NCI-H187 (cell line): ENCODE data around the gene LRRC23.
"Not testable (repeated sequence)": the region's sequence is repeated elsewhere in the genome, so short reads cannot be mapped to it uniquely, and the experiment has no call there.

ENCODE experiments used
- DNase-seq, 2 experiments: peaks; one replicate each; lab custom pipeline; 2025; lab: John Stamatoyannopoulos, UW

LRRC23 gene

GRCh38 chr12:6902448-6902847 is 2.2 kb upstream of the LRRC23 start:
- DNase-seq, result no peak

DNA sequence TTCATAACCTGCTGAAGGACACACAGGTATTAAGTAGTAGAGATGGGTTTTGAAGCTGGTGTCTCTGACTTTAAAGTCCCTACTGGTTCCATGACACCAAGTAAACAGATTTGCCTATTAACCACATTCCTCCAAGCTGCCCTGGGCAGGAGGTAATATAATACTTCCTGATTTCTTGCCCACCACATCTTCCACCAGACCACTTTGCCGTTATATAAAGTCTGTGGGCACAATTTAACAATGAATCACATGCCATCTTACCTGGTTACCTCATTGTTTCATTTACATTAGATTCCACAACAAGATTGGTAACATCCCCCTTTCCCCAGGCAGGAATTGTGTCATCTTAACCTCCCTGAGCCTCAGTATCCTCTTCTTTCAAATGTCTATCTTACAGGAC is 900 bp upstream of the LRRC23 start:
- DNase-seq, result no peak

DNA sequence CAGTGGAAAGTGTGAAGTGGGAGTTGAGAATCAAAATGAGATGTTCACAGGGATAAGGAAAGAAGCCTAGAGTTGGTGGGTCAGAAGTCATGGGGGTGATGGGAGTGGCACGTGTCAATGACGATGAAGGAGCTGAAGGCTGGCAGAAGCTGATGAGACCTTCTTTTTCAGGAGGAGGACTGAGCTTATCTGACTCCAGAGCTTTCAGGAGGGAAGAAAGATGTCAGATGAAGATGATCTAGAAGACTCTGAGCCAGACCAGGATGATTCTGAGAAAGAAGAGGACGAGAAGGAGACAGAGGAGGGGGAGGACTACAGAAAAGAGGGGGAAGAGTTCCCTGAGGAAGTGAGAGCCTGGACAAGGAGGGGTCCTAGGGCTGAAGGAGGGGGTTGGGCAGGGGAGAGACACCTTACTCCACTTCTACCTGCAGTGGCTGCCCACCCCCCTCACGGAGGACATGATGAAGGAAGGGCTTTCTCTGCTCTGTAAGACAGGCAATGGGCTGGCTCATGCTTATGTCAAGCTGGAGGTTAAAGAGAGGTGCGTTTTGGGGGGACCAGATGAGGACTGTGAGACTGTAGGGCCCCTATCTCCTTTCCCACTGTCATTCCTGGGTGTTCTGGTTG is 905 bp downstream of the LRRC23 start:
- no peak for DNase-seq

GRCh38 chr12:6908141-6908540 is 3.5 kb downstream of the LRRC23 start:
- not testable (repeated sequence) for DNase-seq

GRCh38 chr12:6909421-6910145 is 5.0 kb downstream of the LRRC23 start:
- no peak for DNase-seq

DNA sequence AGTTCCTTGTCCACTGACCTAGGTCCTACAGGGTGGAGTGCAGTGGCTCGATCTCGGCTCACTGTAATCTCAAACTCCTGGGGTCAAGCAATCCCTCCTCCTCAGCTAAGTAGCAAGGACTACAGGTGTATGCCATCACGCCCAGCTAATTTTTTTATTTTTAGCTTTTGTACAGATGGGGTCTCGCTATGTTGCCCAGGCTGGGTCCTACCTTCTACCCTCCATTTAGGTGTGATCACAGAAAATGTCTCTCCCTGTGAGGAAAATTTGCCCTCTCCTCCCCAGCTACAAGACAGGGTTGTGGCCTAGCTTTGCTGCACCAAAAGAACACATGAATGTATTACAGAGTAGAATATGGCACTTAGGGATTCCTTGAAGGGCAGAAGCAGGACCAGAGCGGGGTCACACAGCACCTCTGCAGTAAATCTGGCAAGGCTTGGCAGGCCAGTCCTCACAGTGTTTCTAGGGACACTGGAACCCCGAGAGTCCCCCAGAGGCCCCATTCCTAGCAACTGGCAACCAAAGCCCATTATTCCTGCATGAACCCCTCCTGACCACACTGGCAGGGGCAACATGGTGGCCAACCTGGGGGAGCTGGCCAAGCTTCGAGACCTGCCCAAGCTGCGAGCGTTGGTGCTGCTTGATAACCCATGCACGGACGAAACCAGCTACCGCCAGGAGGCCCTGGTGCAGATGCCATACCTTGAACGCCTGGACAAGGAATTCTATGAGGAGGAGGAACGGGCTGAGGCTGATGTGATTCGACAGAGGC is 7.7 kb downstream of the LRRC23 start:
- DNase-seq, result no peak

- DNase-seq, result peak; percentile 24 to 31
These were observed 9.8 kb downstream of the LRRC23 start, which contains the start of gene ENO2 for GRCh38 chr12:6914246-6914946. ENO2 (plus strand) TSS chr12:6914580; CDS start chr12:6915833, 1,253 bp downstream.

DNA sequence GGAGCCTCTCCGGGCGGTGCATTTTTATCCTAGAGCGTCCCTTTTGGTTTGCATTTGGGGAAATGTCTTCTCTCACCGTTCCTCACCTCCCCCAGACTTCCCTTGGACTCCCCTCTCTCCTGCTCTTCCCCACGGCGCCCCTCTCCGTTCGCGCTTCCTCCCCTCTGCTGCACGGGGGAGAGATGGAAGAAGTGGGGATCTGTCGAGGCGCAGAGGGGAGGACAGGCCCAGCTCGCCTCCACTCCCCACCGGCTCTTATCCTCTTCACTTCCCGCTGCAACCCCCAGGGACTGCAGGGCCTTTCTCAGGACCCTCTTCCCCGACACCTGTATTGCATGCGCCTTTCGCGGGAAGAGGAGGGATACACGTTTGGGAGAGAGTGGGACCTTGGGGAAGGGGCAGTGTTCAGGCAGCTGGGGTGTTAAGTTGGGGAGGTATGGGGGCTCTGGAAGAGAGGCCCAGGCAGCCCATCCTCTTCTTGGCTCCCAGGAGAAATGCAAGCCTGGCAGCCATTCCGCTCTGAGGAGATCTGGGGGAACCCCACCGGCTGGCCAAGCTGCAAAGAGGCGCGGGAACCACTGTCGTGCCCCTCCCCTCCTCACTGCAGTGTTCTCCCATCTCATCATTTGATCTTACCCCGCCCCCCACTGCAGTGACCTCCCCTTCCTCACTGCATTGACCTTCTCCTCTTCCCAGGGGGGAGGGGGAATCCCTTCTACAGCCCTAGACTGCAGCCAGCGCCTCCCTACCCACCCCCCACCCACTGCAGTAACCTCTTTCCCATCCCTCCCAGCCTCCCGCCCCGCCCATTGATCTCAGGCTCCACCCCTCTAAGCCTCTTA is 10.5 kb downstream of the LRRC23 start:
- DNase-seq, result peak; percentile 31 to 34

- DNase-seq, result no peak
These were observed 11.2 kb downstream of the LRRC23 start for GRCh38 chr12:6915789-6916285.

GRCh38 chr12:6916426-6917200 is 12.0 kb downstream of the LRRC23 start:
- DNase-seq, result no peak

DNA sequence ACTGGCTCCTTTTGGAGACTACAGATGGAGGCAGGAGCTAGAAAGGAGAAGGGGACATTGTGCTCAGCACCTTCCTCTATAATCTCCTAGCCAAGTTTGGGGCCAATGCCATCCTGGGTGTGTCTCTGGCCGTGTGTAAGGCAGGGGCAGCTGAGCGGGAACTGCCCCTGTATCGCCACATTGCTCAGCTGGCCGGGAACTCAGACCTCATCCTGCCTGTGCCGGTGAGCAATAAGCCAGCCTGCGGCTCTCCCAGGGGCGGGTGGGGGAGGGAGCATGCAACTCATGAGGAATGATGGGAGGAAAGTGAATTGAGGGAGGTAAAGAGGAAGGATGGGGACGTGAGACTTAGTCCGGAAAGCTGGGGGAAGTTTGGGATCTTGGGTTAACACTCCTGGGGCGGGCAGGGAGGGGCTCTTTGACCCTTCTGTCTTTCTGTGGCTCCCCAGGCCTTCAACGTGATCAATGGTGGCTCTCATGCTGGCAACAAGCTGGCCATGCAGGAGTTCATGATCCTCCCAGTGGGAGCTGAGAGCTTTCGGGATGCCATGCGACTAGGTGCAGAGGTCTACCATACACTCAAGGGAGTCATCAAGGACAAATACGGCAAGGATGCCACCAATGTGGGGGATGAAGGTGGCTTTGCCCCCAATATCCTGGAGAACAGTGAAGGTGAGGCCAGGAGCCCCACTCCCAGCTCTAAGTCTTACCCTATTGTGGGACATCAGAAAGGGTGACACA is 13.0 kb downstream of the LRRC23 start:
- DNase-seq, result no peak

- no peak for DNase-seq
These were observed 15.0 kb downstream of the LRRC23 start for GRCh38 chr12:6919588-6919987.

GRCh38 chr12:6921539-6921938 is 16.9 kb downstream of the LRRC23 start:
- DNase-seq, result no peak

- no peak for DNase-seq
These were observed 17.6 kb downstream of the LRRC23 start for GRCh38 chr12:6921996-6922946.

DNA sequence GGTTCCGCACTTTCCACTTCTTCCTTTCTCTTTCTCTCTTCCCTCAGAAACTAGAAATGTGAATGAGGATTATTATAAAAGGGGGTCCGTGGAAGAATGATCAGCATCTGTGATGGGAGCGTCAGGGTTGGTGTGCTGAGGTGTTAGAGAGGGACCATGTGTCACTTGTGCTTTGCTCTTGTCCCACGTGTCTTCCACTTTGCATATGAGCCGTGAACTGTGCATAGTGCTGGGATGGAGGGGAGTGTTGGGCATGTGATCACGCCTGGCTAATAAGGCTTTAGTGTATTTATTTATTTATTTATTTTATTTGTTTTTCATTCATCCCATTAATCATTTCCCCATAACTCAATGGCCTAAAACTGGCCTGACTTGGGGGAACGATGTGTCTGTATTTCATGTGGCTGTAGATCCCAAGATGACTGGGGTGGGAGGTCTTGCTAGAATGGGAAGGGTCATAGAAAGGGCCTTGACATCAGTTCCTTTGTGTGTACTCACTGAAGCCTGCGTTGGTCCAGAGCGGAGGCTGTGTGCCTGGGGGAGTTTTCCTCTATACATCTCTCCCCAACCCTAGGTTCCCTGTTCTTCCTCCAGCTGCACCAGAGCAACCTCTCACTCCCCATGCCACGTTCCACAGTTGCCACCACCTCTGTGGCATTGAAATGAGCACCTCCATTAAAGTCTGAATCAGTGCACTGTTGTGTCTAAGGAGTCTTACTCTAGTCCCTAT is 18.5 kb downstream of the LRRC23 start:
- DNase-seq, result no peak

- no peak for DNase-seq
These were observed 19.2 kb downstream of the LRRC23 start for GRCh38 chr12:6923851-6924250.

- no peak for DNase-seq
These were observed 20.6 kb downstream of the LRRC23 start for GRCh38 chr12:6925239-6925539.
